GM12878 (cell line): Measurements from ENCODE around the gene NBPF3.

ENCODE experiments used
- CEBPB ChIP-seq, 2 experiments: fragments of 150-350 bp in 1 of 2; IDR thresholded peaks; 2 replicates each; pipeline ENCODE4 v1.6.1; 2012 to 2014; ENCODE audit warnings: low read depth in 2 of 2, low read length in 2 of 2, borderline replicate concordance in 1 of 2, inconsistent platforms in 1 of 2
- EZH2 ChIP-seq: IDR thresholded peaks from 2 replicates; pipeline ENCODE4 v1.6.1; 2012; ENCODE audit warnings: low read depth, mild to moderate bottlenecking, control low read depth, inconsistent platforms, low read length, borderline replicate concordance; ENCODE audit not compliant: control insufficient read depth

GRCh38 chr1:21396516-21396915 is 43.4 kb upstream of the NBPF3 start:
- no peak for TF ChIP-seq CEBPB (IDR thresholded peaks at IDR 0.05; ENCODE audit: borderline replicate concordance in 1 of 2, low read depth in 2 of 2, low read length in 2 of 2)
- TF ChIP-seq EZH2: no peak
